NCI-H2196 treated with DMSO at 0.1 percent for 48 hours (cell line): Measurements from ENCODE around the gene ARL8A.
"Not testable (repeated sequence)": the region's sequence is repeated elsewhere in the genome, so short reads cannot be mapped to it uniquely, and the experiment has no call there.

Source experiments
- DNase-seq: peaks from one replicate; lab custom pipeline; 2025; ENCODE audit not compliant: unreplicated experiment; lab: John Stamatoyannopoulos, UW

Gene ARL8A

GRCh38 chr1:202159534-202160371, 15.2 kb upstream of the ARL8A start:
- no peak for DNase-seq

GRCh38 chr1:202158810-202159533, 14.4 kb upstream of the ARL8A start:
- DNase-seq = no peak

GRCh38 chr1:202157945-202158344, 13.4 kb upstream of the ARL8A start:
- DNase-seq = no peak

- no peak for DNase-seq
These were observed 12.1 kb upstream of the ARL8A start for GRCh38 chr1:202156590-202156989.

- peak; percentile 64 for DNase-seq
These were observed 11.0 kb upstream of the ARL8A start for GRCh38 chr1:202155478-202156021.

GRCh38 chr1:202154766-202155477, 10.4 kb upstream of the ARL8A start:
- DNase-seq = peak; percentile 46

GRCh38 chr1:202154148-202154765, 9.7 kb upstream of the ARL8A start:
- DNase-seq = no peak

- DNase-seq = no peak
These were observed 8.7 kb upstream of the ARL8A start for GRCh38 chr1:202153284-202153683.

GRCh38 chr1:202152399-202152798, 7.9 kb upstream of the ARL8A start:
- no peak for DNase-seq

- no peak for DNase-seq
These were observed 6.5 kb upstream of the ARL8A start for GRCh38 chr1:202151045-202151444.

GRCh38 chr1:202150602-202151001, 6.1 kb upstream of the ARL8A start:
- DNase-seq = no peak

GRCh38 chr1:202150187-202150586, 5.7 kb upstream of the ARL8A start:
- DNase-seq = no peak

GRCh38 chr1:202149566-202149965, 5.0 kb upstream of the ARL8A start:
- DNase-seq = no peak

- no peak for DNase-seq
These were observed 3.9 kb upstream of the ARL8A start for GRCh38 chr1:202148391-202148790.

- no peak for DNase-seq
These were observed 2.5 kb upstream of the ARL8A start for GRCh38 chr1:202146993-202147392.

- no peak for DNase-seq
These were observed 1.7 kb upstream of the ARL8A start for GRCh38 chr1:202146279-202146678.

- DNase-seq = not testable (repeated sequence)
These were observed 1.2 kb upstream of the ARL8A start for GRCh38 chr1:202145744-202146140.

- DNase-seq = no peak
These were observed 669 bp upstream of the ARL8A start for GRCh38 chr1:202145068-202145743.

GRCh38 chr1:202143768-202144401, 652 bp downstream of the ARL8A start:
- DNase-seq = no peak
